ENCODE measurements around the gene GPC4. TPM values are rescaled to one million over a fixed set of nuclear protein-coding genes. Genes with fewer than 3 reads are reported as not detected.

GPC4 gene
- total and polyA plus RNA-seq, 2 experiments from 2014 or later, result 124 to 183 TPM

- Mint-ChIP-seq H3K4me3 (no peak overlapping the region), H3K4me1 (peaks cover 49% of the 10 kb centered on the region)
These were observed 28.9 kb upstream of the GPC4 start for GRCh38 chrX:133444196-133444595.

More at GRCh38 chrX:133444196-133444595, 28.9 kb upstream of the GPC4 start:
- Histone ChIP-seq H3K9me2 (ENCODE audit: insufficient read depth) (no peaks in the 10 kb centered on the region), H3K4me1 (ENCODE audit: insufficient read depth) (peaks cover 25% of the 10 kb centered on the region), H3F3A (replicated peaks; ENCODE audit: low read depth) (peaks cover 6% of the 10 kb centered on the region; the same call in 1 of the 2 replicates), H4K20me1 (replicated peaks; ENCODE audit: insufficient read depth) (no peaks in the 10 kb centered on the region), H3K36me3 (ENCODE audit: insufficient read depth) (no peaks in the 10 kb centered on the region), H2AFZ (no peak overlapping the region), H3K27ac (ENCODE audit: low read depth) (no peak overlapping the region), H3K27me3 (ENCODE audit: insufficient read depth) (no peaks in the 10 kb centered on the region), H3K4me2 (0 out of 2 replicates have a peak overlapping the region, but pooled peaks have one; percentile 32), H3K79me2 (replicated peaks; ENCODE audit: insufficient read depth) (no peaks in the 10 kb centered on the region), H3K4me3 (no peak overlapping the region)
- H3K9me3 Mint-ChIP-seq, result no peaks in the 10 kb centered on the region; the same call in 2 of the 3 replicates
- H3K27ac Mint-ChIP-seq, result peak overlapping the region; percentile 70; the same call in 1 of the 2 replicates
- ATAC-seq (no peak), DNase-seq (ENCODE audit: low spot score) (no peak)
- no peaks in the 10 kb centered on the region; the same call in 2 of the 3 replicates for H3K36me3 Mint-ChIP-seq (ENCODE audit: low read depth)
- TF ChIP-seq EZH2phosphoT487 (IDR thresholded peaks at IDR 0.05; ENCODE audit: unreplicated experiment) (no peak), ZNF462 (CRISPR knock-in tag; IDR thresholded peaks at IDR 0.05) (no peak), NANOG (IDR thresholded peaks at IDR 0.05; ENCODE audit: borderline replicate concordance) (no peak), POLR2AphosphoS5 (IDR thresholded peaks at IDR 0.05; ENCODE audit: low read depth) (no peak), CTCF (conservative IDR thresholded peaks at IDR 0.05; ENCODE audit: low read depth in 2 of 2) (no peak), ZNF331 (CRISPR knock-in tag; IDR thresholded peaks at IDR 0.05; ENCODE audit: low read depth) (no peak), CREB1 (CRISPR knock-in tag; IDR thresholded peaks at IDR 0.05; ENCODE audit: low read depth) (no peak)
- H3K27me3 Mint-ChIP-seq (ENCODE audit: insufficient read depth, low read depth, poor library complexity), result peaks cover 7% of the 10 kb centered on the region

Data from GM23338 (cell line).